ENCODE results near the gene MERTK. TPM values are rescaled to one million over a fixed set of nuclear protein-coding genes. Genes with fewer than 3 reads are reported as not detected.

MERTK gene
- total RNA-seq, 2 experiments from 2014 or later, result 0.08 to 0.19 TPM

DNA sequence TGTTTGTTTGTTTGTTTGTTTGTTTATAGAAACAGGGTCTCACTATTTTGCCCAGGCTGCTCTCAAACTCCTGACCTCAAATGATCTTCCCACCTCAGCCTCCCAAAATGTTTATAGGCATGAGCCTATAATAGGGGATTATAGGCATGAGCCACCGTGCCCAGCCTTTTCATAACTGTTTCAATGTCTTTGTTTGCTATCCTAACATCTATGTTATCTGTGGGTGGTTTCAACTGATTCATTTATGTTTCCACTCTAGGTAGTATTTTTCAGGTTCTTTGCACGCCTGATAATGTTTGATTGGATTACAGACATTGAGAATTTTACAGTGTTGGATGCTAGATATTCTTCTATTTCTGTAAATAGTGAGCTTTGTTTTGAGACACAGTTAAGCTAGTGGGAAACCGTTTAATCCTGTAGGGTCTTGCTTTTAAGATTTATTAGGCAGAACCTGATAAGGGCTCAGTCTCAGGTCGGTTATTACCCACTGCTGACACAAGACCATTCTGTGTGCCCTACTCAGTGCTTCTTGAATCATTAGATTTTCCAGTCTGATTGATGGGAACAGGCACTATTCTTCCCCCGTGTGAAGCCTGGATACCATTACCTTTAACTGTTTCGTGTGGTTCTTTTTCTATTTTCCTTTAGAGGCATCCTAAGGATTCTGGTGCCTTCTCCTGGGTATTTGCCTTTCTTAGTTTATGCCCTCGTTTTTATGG, 80.2 kb downstream of the MERTK start:
- Histone ChIP-seq H3K27ac (ENCODE audit: low read depth in 1 of 2, low read length in 2 of 2) (no peak overlapping the region), H3K36me3 (ENCODE audit: insufficient read depth, low read length) (no peaks in the 10 kb centered on the region), H3K9me3 (ENCODE audit: control insufficient read depth in 1 of 2, insufficient read depth in 1 of 2, low read length in 2 of 2) (peaks cover 0 to 16% of the 10 kb centered on the region in 2 experiments), H3K4me3 (ENCODE audit: low read length) (no peak overlapping the region), H3K27me3 (ENCODE audit: control insufficient read depth in 1 of 2, insufficient read depth in 2 of 2, low read length in 2 of 2) (no peaks in the 10 kb centered on the region), H3K4me1 (ENCODE audit: insufficient read depth, low read length) (peaks cover 2% of the 10 kb centered on the region)
- no peak overlapping the region for H3K27ac Mint-ChIP-seq
- H3K4me3 Mint-ChIP-seq, result no peak overlapping the region
- H3K4me1 Mint-ChIP-seq (ENCODE audit: low read depth), result no peaks in the 10 kb centered on the region
- ATAC-seq (ENCODE audit: poor library complexity), result no peak
- ChIA-PET CTCF (no interaction called here), POLR2A (no interaction called here)
- H3K27me3 Mint-ChIP-seq, result no peaks in the 10 kb centered on the region
- TF ChIP-seq, protein P1, sequence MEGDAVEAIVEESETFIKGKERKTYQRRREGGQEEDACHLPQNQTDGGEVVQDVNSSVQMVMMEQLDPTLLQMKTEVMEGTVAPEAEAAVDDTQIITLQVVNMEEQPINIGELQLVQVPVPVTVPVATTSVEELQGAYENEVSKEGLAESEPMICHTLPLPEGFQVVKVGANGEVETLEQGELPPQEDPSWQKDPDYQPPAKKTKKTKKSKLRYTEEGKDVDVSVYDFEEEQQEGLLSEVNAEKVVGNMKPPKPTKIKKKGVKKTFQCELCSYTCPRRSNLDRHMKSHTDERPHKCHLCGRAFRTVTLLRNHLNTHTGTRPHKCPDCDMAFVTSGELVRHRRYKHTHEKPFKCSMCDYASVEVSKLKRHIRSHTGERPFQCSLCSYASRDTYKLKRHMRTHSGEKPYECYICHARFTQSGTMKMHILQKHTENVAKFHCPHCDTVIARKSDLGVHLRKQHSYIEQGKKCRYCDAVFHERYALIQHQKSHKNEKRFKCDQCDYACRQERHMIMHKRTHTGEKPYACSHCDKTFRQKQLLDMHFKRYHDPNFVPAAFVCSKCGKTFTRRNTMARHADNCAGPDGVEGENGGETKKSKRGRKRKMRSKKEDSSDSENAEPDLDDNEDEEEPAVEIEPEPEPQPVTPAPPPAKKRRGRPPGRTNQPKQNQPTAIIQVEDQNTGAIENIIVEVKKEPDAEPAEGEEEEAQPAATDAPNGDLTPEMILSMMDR (IDR thresholded peaks at IDR 0.05), result no peak
- intact Hi-C loops (cut with DNase I, micrococcal nuclease), result no loop called here
- H3K36me3 Mint-ChIP-seq (ENCODE audit: low read depth), result peaks cover 15% of the 10 kb centered on the region
- H3K9me3 Mint-ChIP-seq, result peaks cover 7% of the 10 kb centered on the region
- DNase-seq, result no peak

DNA sequence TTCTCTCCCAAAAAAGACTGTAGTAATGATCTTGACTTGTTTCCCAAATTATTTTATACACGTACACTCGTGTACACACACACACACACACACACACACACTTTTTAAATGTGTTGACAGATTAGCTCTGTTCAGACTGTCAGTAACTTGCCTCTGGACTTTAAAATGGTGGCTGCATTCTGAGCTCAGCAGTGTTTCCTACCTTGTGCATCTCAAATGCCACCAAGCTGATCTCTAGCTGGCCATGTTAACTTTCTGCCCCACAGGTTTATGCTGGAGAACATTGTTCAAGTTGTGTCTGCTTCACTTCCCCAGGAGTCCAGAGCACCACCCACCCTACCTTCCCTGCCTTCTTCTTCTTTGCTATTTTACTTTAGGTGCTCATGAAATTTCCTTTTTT, 83.3 kb downstream of the MERTK start:
- H3K27me3 ChIP-seq (ENCODE audit: control insufficient read depth in 1 of 2, insufficient read depth in 2 of 2, low read length in 2 of 2), result no peaks in the 10 kb centered on the region
- intact Hi-C loops (cut with DNase I, micrococcal nuclease), result no loop called here
- ATAC-seq (ENCODE audit: poor library complexity), result no peak
- H3K4me3 ChIP-seq (ENCODE audit: low read length), result no peak overlapping the region
- TF ChIP-seq, protein P1 (IDR thresholded peaks at IDR 0.05), result no peak
- H3K36me3 Mint-ChIP-seq (ENCODE audit: low read depth), result peaks cover 15% of the 10 kb centered on the region
- H3K4me1 ChIP-seq (ENCODE audit: insufficient read depth, low read length), result peaks cover 3% of the 10 kb centered on the region
- H3K9me3 ChIP-seq (ENCODE audit: control insufficient read depth in 1 of 2, insufficient read depth in 1 of 2, low read length in 2 of 2), result peaks cover 0 to 11% of the 10 kb centered on the region in 2 experiments
- peaks cover 7% of the 10 kb centered on the region for H3K9me3 Mint-ChIP-seq
- no peak for DNase-seq
- ChIA-PET CTCF (no interaction called here), POLR2A (no interaction called here)
- H3K27me3 Mint-ChIP-seq, result no peaks in the 10 kb centered on the region
- H3K27ac Mint-ChIP-seq, result no peak overlapping the region
- H3K4me1 Mint-ChIP-seq (ENCODE audit: low read depth), result no peaks in the 10 kb centered on the region
- H3K36me3 ChIP-seq (ENCODE audit: insufficient read depth, low read length), result no peaks in the 10 kb centered on the region
- no peak overlapping the region for H3K4me3 Mint-ChIP-seq
- H3K27ac ChIP-seq (ENCODE audit: low read depth in 1 of 2, low read length in 2 of 2), result no peak overlapping the region

DNA sequence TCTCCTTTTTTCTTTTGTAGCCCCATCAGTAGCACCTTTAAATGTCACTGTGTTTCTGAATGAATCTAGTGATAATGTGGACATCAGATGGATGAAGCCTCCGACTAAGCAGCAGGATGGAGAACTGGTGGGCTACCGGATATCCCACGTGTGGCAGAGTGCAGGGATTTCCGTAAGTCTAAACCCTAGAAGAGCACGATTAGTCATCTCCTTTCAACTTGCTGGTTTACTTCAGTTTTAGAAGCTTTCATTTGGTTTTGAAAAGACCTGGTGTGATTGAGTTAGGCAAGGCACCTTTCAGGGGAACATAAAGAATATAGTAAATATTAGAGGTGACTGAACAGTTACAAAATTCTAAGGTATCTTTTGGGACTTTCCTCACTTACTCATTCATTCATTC, 84.4 kb downstream of the MERTK start:
- H3K27me3 ChIP-seq (ENCODE audit: control insufficient read depth in 1 of 2, insufficient read depth in 2 of 2, low read length in 2 of 2), result no peaks in the 10 kb centered on the region
- H3K27ac Mint-ChIP-seq, result no peak overlapping the region
- no peak overlapping the region for H3K4me3 Mint-ChIP-seq
- CTCF ChIA-PET, result no interaction called here
- POLR2A ChIA-PET, result no interaction called here
- no peak for DNase-seq
- TF ChIP-seq, protein P1 (IDR thresholded peaks at IDR 0.05), result no peak
- H3K4me3 ChIP-seq (ENCODE audit: low read length), result no peak overlapping the region
- peaks cover 3% of the 10 kb centered on the region for H3K4me1 ChIP-seq (ENCODE audit: insufficient read depth, low read length)
- no peaks in the 10 kb centered on the region for H3K27me3 Mint-ChIP-seq
- intact Hi-C loops (cut with DNase I, micrococcal nuclease), result no loop called here
- H3K9me3 Mint-ChIP-seq, result peaks cover under 1% of the 10 kb centered on the region
- H3K9me3 ChIP-seq (ENCODE audit: control insufficient read depth in 1 of 2, insufficient read depth in 1 of 2, low read length in 2 of 2), result peaks cover 0 to under 1% of the 10 kb centered on the region in 2 experiments
- no peak for ATAC-seq (ENCODE audit: poor library complexity)
- no peaks in the 10 kb centered on the region for H3K36me3 ChIP-seq (ENCODE audit: insufficient read depth, low read length)
- H3K36me3 Mint-ChIP-seq (ENCODE audit: low read depth), result peaks cover 4% of the 10 kb centered on the region
- no peaks in the 10 kb centered on the region for H3K4me1 Mint-ChIP-seq (ENCODE audit: low read depth)
- no peak overlapping the region for H3K27ac ChIP-seq (ENCODE audit: low read depth in 1 of 2, low read length in 2 of 2)

Measured in CD4-positive, alpha-beta T cell (primary cell).